ENCODE results near the gene LMO7.

LMO7 gene

DNA sequence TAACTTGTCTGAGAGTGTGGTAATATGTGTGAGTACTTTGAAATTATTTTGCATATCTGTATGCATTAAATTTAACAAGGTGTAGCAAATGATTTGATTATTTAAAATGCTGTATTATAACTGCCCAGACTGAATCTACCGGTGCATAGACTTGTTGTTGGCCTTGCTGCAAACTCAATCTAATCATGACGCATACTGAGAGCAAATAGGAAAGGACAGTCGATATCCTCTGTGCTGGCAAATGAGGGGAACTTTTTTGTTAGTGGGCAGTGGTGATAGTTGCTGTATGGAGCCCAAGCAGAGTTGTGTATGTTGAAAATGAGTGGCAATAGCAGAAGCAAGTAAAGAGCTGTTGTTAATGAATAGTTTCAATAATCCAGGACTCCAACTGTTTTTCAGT lies 127.4 kb downstream of the LMO7 start:
- TF ChIP-seq, protein P1, sequence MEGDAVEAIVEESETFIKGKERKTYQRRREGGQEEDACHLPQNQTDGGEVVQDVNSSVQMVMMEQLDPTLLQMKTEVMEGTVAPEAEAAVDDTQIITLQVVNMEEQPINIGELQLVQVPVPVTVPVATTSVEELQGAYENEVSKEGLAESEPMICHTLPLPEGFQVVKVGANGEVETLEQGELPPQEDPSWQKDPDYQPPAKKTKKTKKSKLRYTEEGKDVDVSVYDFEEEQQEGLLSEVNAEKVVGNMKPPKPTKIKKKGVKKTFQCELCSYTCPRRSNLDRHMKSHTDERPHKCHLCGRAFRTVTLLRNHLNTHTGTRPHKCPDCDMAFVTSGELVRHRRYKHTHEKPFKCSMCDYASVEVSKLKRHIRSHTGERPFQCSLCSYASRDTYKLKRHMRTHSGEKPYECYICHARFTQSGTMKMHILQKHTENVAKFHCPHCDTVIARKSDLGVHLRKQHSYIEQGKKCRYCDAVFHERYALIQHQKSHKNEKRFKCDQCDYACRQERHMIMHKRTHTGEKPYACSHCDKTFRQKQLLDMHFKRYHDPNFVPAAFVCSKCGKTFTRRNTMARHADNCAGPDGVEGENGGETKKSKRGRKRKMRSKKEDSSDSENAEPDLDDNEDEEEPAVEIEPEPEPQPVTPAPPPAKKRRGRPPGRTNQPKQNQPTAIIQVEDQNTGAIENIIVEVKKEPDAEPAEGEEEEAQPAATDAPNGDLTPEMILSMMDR (conservative IDR thresholded peaks at IDR 0.05; ENCODE audit: control insufficient read depth, insufficient read depth, low read depth, low read length) = no peak
- H3K4me3 ChIP-seq (ENCODE audit: control insufficient read depth, low read depth, low read length) = no peak overlapping the region
- DNase-seq (ENCODE audit: low read depth) = no peak

DNA sequence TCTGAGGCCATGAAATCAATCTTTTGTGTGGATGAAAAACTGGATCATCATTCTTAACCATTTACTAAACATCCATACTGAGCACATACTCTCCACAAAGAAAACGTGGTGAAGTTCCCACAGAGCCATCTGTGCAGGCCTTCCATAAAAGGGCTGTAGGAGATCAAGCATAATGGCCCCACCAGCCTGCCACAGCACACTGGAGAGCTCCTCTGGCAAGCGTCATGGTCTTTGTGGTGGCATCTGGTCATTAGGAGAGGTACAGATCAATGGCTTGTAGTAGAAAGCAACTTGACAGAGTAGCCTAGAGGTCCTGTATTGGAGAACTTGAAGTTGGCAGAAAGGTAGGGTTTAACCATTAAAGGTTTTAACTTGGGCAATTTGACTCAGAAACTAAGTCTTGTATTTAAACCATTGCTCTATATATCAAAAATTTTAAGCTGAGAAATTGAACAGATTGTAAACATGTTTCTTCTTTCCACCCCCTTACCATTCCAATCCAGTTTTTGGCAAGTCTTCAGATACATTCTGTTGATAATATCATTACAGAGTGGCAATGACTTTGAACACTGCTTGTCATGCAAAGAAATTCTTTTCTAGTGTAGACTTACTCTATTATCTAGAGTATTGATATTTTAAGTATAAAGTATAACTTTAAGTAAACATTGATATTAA lies 128.3 kb downstream of the LMO7 start:
- TF ChIP-seq, protein P1 (conservative IDR thresholded peaks at IDR 0.05; ENCODE audit: control insufficient read depth, insufficient read depth, low read depth, low read length) = no peak
- H3K4me3 ChIP-seq (ENCODE audit: control insufficient read depth, low read depth, low read length) = no peak overlapping the region
- DNase-seq (ENCODE audit: low read depth) = no peak

DNA sequence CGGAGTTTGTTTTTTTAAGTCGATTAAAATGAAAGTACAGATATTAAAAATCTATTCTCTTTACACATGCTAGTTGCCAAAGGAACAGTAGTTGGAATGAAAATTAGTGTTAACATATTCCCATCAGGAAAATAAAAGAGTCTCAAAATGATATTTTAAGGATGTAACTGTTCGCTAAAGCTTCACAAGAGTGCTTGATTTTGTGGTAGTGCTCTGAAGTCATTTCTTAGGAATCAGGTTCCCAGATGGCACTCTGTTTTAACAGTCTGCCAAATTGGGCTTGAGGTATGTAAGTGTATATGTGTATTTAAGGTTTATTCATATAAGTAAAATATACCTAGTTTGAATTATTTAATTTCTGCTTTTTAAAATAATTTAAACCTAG lies 128.8 kb downstream of the LMO7 start:
- no peak overlapping the region for H3K4me3 ChIP-seq (ENCODE audit: control insufficient read depth, low read depth, low read length)
- no peak for DNase-seq (ENCODE audit: low read depth)
- TF ChIP-seq, protein P1 (conservative IDR thresholded peaks at IDR 0.05; ENCODE audit: control insufficient read depth, insufficient read depth, low read depth, low read length) = no peak

DNA sequence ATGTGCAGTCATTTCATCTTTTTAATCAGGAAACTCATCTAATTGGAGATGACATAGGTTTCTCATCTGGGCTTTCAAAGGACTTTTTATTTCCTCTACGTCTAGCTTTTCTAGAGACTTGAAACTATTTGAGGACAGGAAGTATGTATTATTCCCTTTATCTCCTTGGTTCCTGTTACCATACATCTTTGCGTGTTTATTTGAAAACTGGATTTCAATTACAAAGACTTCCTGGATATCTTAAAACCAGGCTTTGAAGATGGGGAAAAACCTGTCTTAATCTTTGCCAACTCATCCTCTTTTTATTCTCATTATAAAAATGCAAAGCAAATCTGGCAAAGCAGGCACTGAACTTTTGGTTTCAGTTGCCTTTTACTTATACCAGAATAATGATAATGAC lies 130.5 kb downstream of the LMO7 start:
- H3K4me3 ChIP-seq (ENCODE audit: control insufficient read depth, low read depth, low read length) = no peak overlapping the region
- no peak for DNase-seq (ENCODE audit: low read depth)
- TF ChIP-seq, protein P1 (conservative IDR thresholded peaks at IDR 0.05; ENCODE audit: control insufficient read depth, insufficient read depth, low read depth, low read length) = no peak

DNA sequence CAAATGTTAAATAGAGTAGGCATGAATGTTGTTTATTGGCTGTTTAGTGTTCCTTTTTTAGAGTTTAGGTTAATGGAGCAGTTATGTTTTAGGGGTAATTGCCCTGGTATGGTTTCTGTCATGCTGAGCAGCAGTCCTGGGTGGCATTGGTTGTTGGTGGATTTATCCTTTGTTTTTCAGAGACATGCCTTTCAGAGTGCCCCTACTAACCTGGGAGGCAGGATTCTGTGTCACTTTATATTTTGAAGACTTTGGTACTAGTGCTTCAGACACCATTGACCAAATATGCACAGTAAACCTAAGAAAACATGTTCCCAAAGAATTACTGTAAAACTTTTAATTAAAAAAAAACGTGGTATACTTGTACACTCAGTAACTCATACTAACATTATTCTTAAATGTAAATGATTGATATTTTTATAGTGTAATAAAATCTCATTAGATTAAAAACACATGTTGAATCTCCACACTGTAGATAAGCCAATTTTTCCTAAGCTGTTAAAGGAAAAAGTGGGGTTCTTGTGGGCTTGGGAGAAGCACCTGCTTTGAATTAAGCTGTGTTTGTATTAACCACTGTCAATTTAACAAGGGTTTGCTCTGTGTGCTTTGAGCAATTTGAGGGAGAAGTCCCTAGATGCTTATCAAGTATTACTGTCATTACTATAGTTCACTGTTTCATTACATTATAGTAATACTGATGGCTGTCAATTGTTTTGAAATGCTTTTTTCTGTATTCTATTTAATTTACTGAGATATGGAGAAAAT lies 133.2 kb downstream of the LMO7 start:
- H3K4me3 ChIP-seq (ENCODE audit: control insufficient read depth, low read depth, low read length) = no peak overlapping the region
- peak; percentile 43 for DNase-seq (ENCODE audit: low read depth)
- TF ChIP-seq, protein P1 (conservative IDR thresholded peaks at IDR 0.05; ENCODE audit: control insufficient read depth, insufficient read depth, low read depth, low read length) = no peak

DNA sequence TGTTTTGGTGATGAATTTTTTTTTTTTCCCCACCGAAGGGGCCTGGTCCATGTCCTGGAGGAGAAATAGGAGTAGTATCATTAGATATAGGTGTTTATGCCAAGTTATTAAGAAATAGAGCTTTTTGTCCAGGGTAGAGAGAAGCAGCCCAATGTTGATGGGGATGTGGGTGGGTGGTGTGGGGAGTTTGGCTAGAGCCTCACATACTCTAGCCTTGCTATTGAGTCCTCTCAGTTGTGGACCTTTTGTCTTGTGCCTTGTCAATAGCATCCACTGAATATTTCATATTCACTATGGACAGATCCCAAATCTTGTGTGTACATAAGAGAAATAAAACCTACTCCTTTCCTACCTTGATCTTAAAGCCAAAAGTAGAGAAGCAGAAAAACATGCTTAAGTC lies 134.0 kb downstream of the LMO7 start:
- H3K4me3 ChIP-seq (ENCODE audit: control insufficient read depth, low read depth, low read length) = no peak overlapping the region

More for the DNA sequence above, 134.0 kb downstream of the LMO7 start:
- no peak for DNase-seq (ENCODE audit: low read depth)
- TF ChIP-seq, protein P1 (conservative IDR thresholded peaks at IDR 0.05; ENCODE audit: control insufficient read depth, insufficient read depth, low read depth, low read length) = no peak
